ENCODE data around the gene VWA3B.
"Not testable (repeated sequence)": the region's sequence is repeated elsewhere in the genome, so short reads cannot be mapped to it uniquely, and the experiment has no call there.

VWA3B gene

GRCh38 chr2:98253461-98254070, 166.6 kb downstream of the VWA3B start:
- Histone ChIP-seq H2BK5ac (ENCODE audit: low read length) (no peak overlapping the region), H3K4ac (ENCODE audit: low read depth, low read length) (no peak overlapping the region), H4K5ac (ENCODE audit: low read length) (no peak overlapping the region), H4K8ac (ENCODE audit: low read depth, low read length) (no peak overlapping the region), H3K4me2 (ENCODE audit: low read length) (no peak overlapping the region), H3K27me3 (ENCODE audit: insufficient read depth, low read length, poor library complexity) (no peaks in the 10 kb centered on the region), H3K36me3 (ENCODE audit: control insufficient read depth, insufficient read depth, low read length) (no peaks in the 10 kb centered on the region), H2AK5ac (ENCODE audit: low read length) (no peak overlapping the region), H3K9ac (ENCODE audit: low read length) (no peak overlapping the region), H3K79me1 (ENCODE audit: low read length) (no peaks in the 10 kb centered on the region), H3K79me2 (ENCODE audit: control insufficient read depth, insufficient read depth, low read length) (no peaks in the 10 kb centered on the region), H3K18ac (ENCODE audit: low read length) (no peak overlapping the region), H2BK15ac (replicated peaks; ENCODE audit: low read depth) (no peak overlapping the region), H3K23ac (ENCODE audit: low read length) (no peak overlapping the region), H3K4me3 (ENCODE audit: low read length) (no peak overlapping the region), H3K27ac (ENCODE audit: low read depth, low read length) (no peak overlapping the region), H2BK120ac (ENCODE audit: low read depth, low read length) (no peak overlapping the region), H3K56ac (ENCODE audit: low read length) (no peak overlapping the region), H3K4me1 (ENCODE audit: control insufficient read depth, low read depth, low read length) (no peaks in the 10 kb centered on the region)
- no peak for DNase-seq
- no CpG with 5 or more reads among the region's 5 CpGs for WGBS (ENCODE audit: extremely low coverage, insufficient coverage, low lambda C conversion rate)

GRCh38 chr2:98254504-98255059, 167.6 kb downstream of the VWA3B start:
- Histone ChIP-seq H3K4me1 (ENCODE audit: control insufficient read depth, low read depth, low read length) (no peaks in the 10 kb centered on the region), H2BK15ac (replicated peaks; ENCODE audit: low read depth) (no peak overlapping the region), H3K27ac (ENCODE audit: low read depth, low read length) (no peak overlapping the region), H3K4me2 (ENCODE audit: low read length) (no peak overlapping the region), H3K4ac (ENCODE audit: low read depth, low read length) (no peak overlapping the region), H3K27me3 (ENCODE audit: insufficient read depth, low read length, poor library complexity) (no peaks in the 10 kb centered on the region), H4K8ac (ENCODE audit: low read depth, low read length) (no peak overlapping the region), H3K56ac (ENCODE audit: low read length) (no peak overlapping the region), H2BK120ac (ENCODE audit: low read depth, low read length) (no peak overlapping the region), H3K9ac (ENCODE audit: low read length) (no peak overlapping the region), H2BK5ac (ENCODE audit: low read length) (no peak overlapping the region), H3K36me3 (ENCODE audit: control insufficient read depth, insufficient read depth, low read length) (no peaks in the 10 kb centered on the region), H3K79me1 (ENCODE audit: low read length) (no peaks in the 10 kb centered on the region), H4K5ac (ENCODE audit: low read length) (no peak overlapping the region), H2AK5ac (ENCODE audit: low read length) (no peak overlapping the region), H3K23ac (ENCODE audit: low read length) (no peak overlapping the region), H3K18ac (ENCODE audit: low read length) (no peak overlapping the region), H3K79me2 (ENCODE audit: control insufficient read depth, insufficient read depth, low read length) (no peaks in the 10 kb centered on the region), H3K4me3 (ENCODE audit: low read length) (no peak overlapping the region)
- DNase-seq, result no peak
- no CpG with 5 or more reads among the region's 9 CpGs for WGBS (ENCODE audit: extremely low coverage, insufficient coverage, low lambda C conversion rate)

- H3K9ac ChIP-seq (ENCODE audit: low read length), result no peak overlapping the region
- no peaks in the 10 kb centered on the region for H3K36me3 ChIP-seq (ENCODE audit: control insufficient read depth, insufficient read depth, low read length)
- no peaks in the 10 kb centered on the region for H3K79me1 ChIP-seq (ENCODE audit: low read length)
- H3K23ac ChIP-seq (ENCODE audit: low read length), result no peak overlapping the region
- H3K27me3 ChIP-seq (ENCODE audit: insufficient read depth, low read length, poor library complexity), result no peaks in the 10 kb centered on the region
- H2BK120ac ChIP-seq (ENCODE audit: low read depth, low read length), result no peak overlapping the region
- no peak overlapping the region for H4K8ac ChIP-seq (ENCODE audit: low read depth, low read length)
- DNase-seq, result no peak
- no peak overlapping the region for H3K4ac ChIP-seq (ENCODE audit: low read depth, low read length)
- H3K79me2 ChIP-seq (ENCODE audit: control insufficient read depth, insufficient read depth, low read length), result no peaks in the 10 kb centered on the region
- no peak overlapping the region for H3K18ac ChIP-seq (ENCODE audit: low read length)
- H3K4me2 ChIP-seq (ENCODE audit: low read length), result no peak overlapping the region
- no peak overlapping the region for H2AK5ac ChIP-seq (ENCODE audit: low read length)
- H2BK15ac ChIP-seq (replicated peaks; ENCODE audit: low read depth), result no peak overlapping the region
- H3K56ac ChIP-seq (ENCODE audit: low read length), result no peak overlapping the region
- no peak overlapping the region for H4K5ac ChIP-seq (ENCODE audit: low read length)
- no peak overlapping the region for H2BK5ac ChIP-seq (ENCODE audit: low read length)
- no peaks in the 10 kb centered on the region for H3K4me1 ChIP-seq (ENCODE audit: control insufficient read depth, low read depth, low read length)
- H3K4me3 ChIP-seq (ENCODE audit: low read length), result no peak overlapping the region
- H3K27ac ChIP-seq (ENCODE audit: low read depth, low read length), result no peak overlapping the region
These were observed 171.9 kb downstream of the VWA3B start for GRCh38 chr2:98258906-98259305.

- WGBS (ENCODE audit: extremely low coverage, insufficient coverage, low lambda C conversion rate), result no CpG with 5 or more reads among the region's 1 CpG
- DNase-seq, result no peak
- Histone ChIP-seq H3K27ac (ENCODE audit: low read depth, low read length) (no peak overlapping the region), H2BK5ac (ENCODE audit: low read length) (no peak overlapping the region), H3K4ac (ENCODE audit: low read depth, low read length) (no peak overlapping the region), H2BK15ac (replicated peaks; ENCODE audit: low read depth) (no peak overlapping the region), H3K56ac (ENCODE audit: low read length) (no peak overlapping the region), H3K79me1 (ENCODE audit: low read length) (no peaks in the 10 kb centered on the region), H3K18ac (ENCODE audit: low read length) (no peak overlapping the region), H3K4me3 (ENCODE audit: low read length) (no peak overlapping the region), H4K5ac (ENCODE audit: low read length) (no peak overlapping the region), H3K9ac (ENCODE audit: low read length) (no peak overlapping the region), H2BK120ac (ENCODE audit: low read depth, low read length) (no peak overlapping the region), H4K8ac (ENCODE audit: low read depth, low read length) (no peak overlapping the region), H3K27me3 (ENCODE audit: insufficient read depth, low read length, poor library complexity) (no peaks in the 10 kb centered on the region), H3K79me2 (ENCODE audit: control insufficient read depth, insufficient read depth, low read length) (no peaks in the 10 kb centered on the region), H2AK5ac (ENCODE audit: low read length) (no peak overlapping the region), H3K4me2 (ENCODE audit: low read length) (no peak overlapping the region), H3K4me1 (ENCODE audit: control insufficient read depth, low read depth, low read length) (no peaks in the 10 kb centered on the region), H3K23ac (ENCODE audit: low read length) (no peak overlapping the region), H3K36me3 (ENCODE audit: control insufficient read depth, insufficient read depth, low read length) (no peaks in the 10 kb centered on the region)
These were observed 176.4 kb downstream of the VWA3B start for GRCh38 chr2:98263362-98263761.

- H3K79me2 ChIP-seq (ENCODE audit: control insufficient read depth, insufficient read depth, low read length); H3K4me2 ChIP-seq (ENCODE audit: low read length); H3K4me3 ChIP-seq (ENCODE audit: low read length); H4K8ac ChIP-seq (ENCODE audit: low read depth, low read length); H3K27me3 ChIP-seq (ENCODE audit: insufficient read depth, low read length, poor library complexity); H2BK120ac ChIP-seq (ENCODE audit: low read depth, low read length); H3K4ac ChIP-seq (ENCODE audit: low read depth, low read length); H3K56ac ChIP-seq (ENCODE audit: low read length); H3K23ac ChIP-seq (ENCODE audit: low read length); DNase-seq; H3K36me3 ChIP-seq (ENCODE audit: control insufficient read depth, insufficient read depth, low read length); H3K27ac ChIP-seq (ENCODE audit: low read depth, low read length); H2AK5ac ChIP-seq (ENCODE audit: low read length); H2BK5ac ChIP-seq (ENCODE audit: low read length); H3K18ac ChIP-seq (ENCODE audit: low read length); H3K9ac ChIP-seq (ENCODE audit: low read length); H2BK15ac ChIP-seq (replicated peaks; ENCODE audit: low read depth); H4K5ac ChIP-seq (ENCODE audit: low read length); H3K79me1 ChIP-seq (ENCODE audit: low read length); H3K4me1 ChIP-seq (ENCODE audit: control insufficient read depth, low read depth, low read length): not testable (repeated sequence)
These were observed 181.3 kb downstream of the VWA3B start for GRCh38 chr2:98268225-98268624.

GRCh38 chr2:98269274-98269673, 182.3 kb downstream of the VWA3B start:
- Histone ChIP-seq H2BK5ac (ENCODE audit: low read length) (no peak overlapping the region), H3K27ac (ENCODE audit: low read depth, low read length) (no peak overlapping the region), H2BK15ac (replicated peaks; ENCODE audit: low read depth) (no peak overlapping the region), H3K79me2 (ENCODE audit: control insufficient read depth, insufficient read depth, low read length) (no peaks in the 10 kb centered on the region), H3K36me3 (ENCODE audit: control insufficient read depth, insufficient read depth, low read length) (no peaks in the 10 kb centered on the region), H3K4me3 (ENCODE audit: low read length) (no peak overlapping the region), H3K9ac (ENCODE audit: low read length) (no peak overlapping the region), H4K5ac (ENCODE audit: low read length) (no peak overlapping the region), H2AK5ac (ENCODE audit: low read length) (no peak overlapping the region), H2BK120ac (ENCODE audit: low read depth, low read length) (no peak overlapping the region), H3K4ac (ENCODE audit: low read depth, low read length) (no peak overlapping the region), H3K79me1 (ENCODE audit: low read length) (no peaks in the 10 kb centered on the region), H3K27me3 (ENCODE audit: insufficient read depth, low read length, poor library complexity) (no peaks in the 10 kb centered on the region), H3K23ac (ENCODE audit: low read length) (no peak overlapping the region), H3K18ac (ENCODE audit: low read length) (peak overlapping the region; percentile 69), H3K4me1 (ENCODE audit: control insufficient read depth, low read depth, low read length) (no peaks in the 10 kb centered on the region), H3K4me2 (ENCODE audit: low read length) (no peak overlapping the region), H4K8ac (ENCODE audit: low read depth, low read length) (no peak overlapping the region), H3K56ac (ENCODE audit: low read length) (no peak overlapping the region)
- peak; percentile 86 for DNase-seq
- WGBS (ENCODE audit: extremely low coverage, insufficient coverage, low lambda C conversion rate), result no CpG with 5 or more reads among the region's 2 CpGs
